Measurements from ENCODE around the gene LOC101059915.
A peak's percentile ranks its signal among the peaks of the same experiment; 100 is the strongest.
"Not testable (repeated sequence)": the region's sequence is repeated elsewhere in the genome, so short reads cannot be mapped to it uniquely, and the experiment has no call there.

Gene LOC101059915

GRCh38 chrX:71629467-71629866, 37.9 kb upstream of the LOC101059915 start:
- H3K4me1 Mint-ChIP-seq: peaks cover 16 to 30% (median 24%) of the 10 kb centered on the region in 3 donors
- no peaks in the 10 kb centered on the region for H3K36me3 Mint-ChIP-seq
- H3K27ac Mint-ChIP-seq: peak overlapping the region; percentile 52 to 89 (median 83)
- peak overlapping the region; percentile 30 to 86 (median 62) for H3K4me3 Mint-ChIP-seq
- no peaks in the 10 kb centered on the region for H3K9me3 Mint-ChIP-seq
- H3K27me3 Mint-ChIP-seq: no peaks in the 10 kb centered on the region

DNA sequence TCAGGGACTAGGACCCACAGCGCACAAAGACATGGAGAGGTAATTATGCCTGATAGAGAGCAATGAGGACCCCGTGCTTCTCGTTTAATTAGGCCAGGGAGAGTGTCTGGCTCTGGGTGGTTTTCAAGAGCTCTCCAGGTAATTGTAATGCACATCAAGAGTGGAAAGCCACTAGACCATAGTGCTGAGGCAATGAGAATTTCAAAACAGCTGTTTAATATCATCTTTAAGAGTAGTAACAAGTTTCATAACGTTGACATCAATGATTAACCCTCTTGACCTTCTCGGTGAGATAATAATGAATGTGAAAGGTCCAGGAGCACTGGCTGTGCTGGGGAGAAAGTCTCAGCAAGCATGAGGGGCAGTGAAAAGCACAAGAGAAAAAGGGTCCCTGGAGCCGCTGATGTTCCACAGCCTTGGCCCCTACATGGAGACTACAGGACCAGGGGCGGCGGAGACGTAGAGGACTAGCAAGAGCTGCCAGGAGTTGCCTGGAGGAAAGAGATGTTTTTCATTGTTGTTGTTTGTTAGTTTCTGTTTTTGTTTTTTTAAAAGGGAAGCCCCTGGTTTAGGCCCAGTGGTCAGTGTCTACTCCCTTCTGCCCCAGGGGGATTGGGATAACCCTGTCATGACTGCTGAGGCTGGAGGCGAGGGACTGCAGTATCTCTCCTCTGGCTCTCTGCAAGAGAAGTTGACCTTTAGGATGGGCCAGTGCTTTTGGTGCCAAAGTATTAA, 34.3 kb upstream of the LOC101059915 start:
- no peaks in the 10 kb centered on the region for H3K36me3 Mint-ChIP-seq
- H3K27ac Mint-ChIP-seq: peak overlapping the region in 1 of 3 donors; percentile 93
- H3K4me1 Mint-ChIP-seq: peaks cover 21 to 35% (median 26%) of the 10 kb centered on the region in 3 donors

GRCh38 chrX:71634366-71634765, 33.0 kb upstream of the LOC101059915 start:
- Mint-ChIP-seq H3K27me3 (no peaks in the 10 kb centered on the region), H3K36me3 (no peaks in the 10 kb centered on the region), H3K9me3 (no peaks in the 10 kb centered on the region), H3K4me3 (no peak overlapping the region), H3K27ac (no peak overlapping the region), H3K4me1 (peaks cover 17 to 29% (median 19%) of the 10 kb centered on the region in 3 donors)

More for the DNA sequence above, 34.3 kb upstream of the LOC101059915 start:
- H3K9me3 Mint-ChIP-seq: no peaks in the 10 kb centered on the region
- no peak overlapping the region for H3K4me3 Mint-ChIP-seq
- H3K27me3 Mint-ChIP-seq: no peaks in the 10 kb centered on the region

GRCh38 chrX:71636438-71637252, 30.7 kb upstream of the LOC101059915 start:
- no peaks in the 10 kb centered on the region for H3K9me3 Mint-ChIP-seq
- H3K27ac Mint-ChIP-seq: peak overlapping the region in 2 of 3 donors; percentile 54 to 88
- H3K4me3 Mint-ChIP-seq: peak overlapping the region in 2 of 4 donors; percentile 1 to 24
- no peaks in the 10 kb centered on the region for H3K27me3 Mint-ChIP-seq
- no peaks in the 10 kb centered on the region for H3K36me3 Mint-ChIP-seq
- H3K4me1 Mint-ChIP-seq: peaks cover 8 to 27% (median 9%) of the 10 kb centered on the region in 3 donors

DNA sequence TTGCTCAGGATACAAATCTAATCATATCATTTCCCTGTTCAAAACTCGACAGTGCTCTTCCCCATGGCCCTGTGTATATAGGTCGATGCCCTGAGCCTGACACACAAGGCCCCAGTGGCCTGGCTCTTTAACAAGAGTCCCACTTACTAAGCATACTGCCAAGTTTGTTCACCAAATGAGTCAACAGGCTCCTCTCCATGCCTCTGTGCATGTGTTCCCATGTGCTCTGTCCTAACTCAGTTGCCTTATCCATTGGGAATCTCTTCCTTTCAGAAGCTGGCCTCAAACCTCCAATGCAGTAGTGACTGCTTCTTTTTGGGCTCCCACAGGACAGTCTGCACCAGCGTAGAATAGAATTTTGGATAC, 30.1 kb upstream of the LOC101059915 start:
- Mint-ChIP-seq H3K4me1 (peaks cover 6 to 23% (median 9%) of the 10 kb centered on the region in 3 donors), H3K9me3 (no peaks in the 10 kb centered on the region), H3K4me3 (peak overlapping the region in 3 of 4 donors; percentile 1 to 73 (median 24)), H3K27ac (peak overlapping the region in 2 of 3 donors; percentile 54 to 88), H3K27me3 (no peaks in the 10 kb centered on the region), H3K36me3 (no peaks in the 10 kb centered on the region)

DNA sequence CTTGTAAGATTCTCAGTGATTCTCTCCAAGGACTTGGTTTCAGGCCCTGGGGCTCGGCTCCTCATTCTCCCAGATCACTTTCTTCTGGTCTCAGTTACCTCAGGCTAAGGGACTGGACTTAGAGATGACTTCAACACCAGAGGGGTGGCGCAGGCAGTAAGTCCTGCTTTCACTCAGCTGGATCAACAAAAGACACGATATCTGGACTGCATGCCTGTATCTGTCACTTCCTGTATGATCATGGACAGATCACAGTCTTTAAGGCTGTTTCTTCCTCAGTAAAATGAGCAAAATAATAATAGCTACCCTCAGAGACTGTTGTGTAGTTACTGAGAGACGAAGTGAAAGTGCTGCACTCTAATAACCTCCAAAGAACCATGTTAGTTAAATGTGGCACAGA, 29.5 kb upstream of the LOC101059915 start:
- peaks cover 8 to 17% (median 9%) of the 10 kb centered on the region in 3 donors for H3K4me1 Mint-ChIP-seq
- H3K36me3 Mint-ChIP-seq: no peaks in the 10 kb centered on the region
- H3K9me3 Mint-ChIP-seq: no peaks in the 10 kb centered on the region
- H3K27me3 Mint-ChIP-seq: no peaks in the 10 kb centered on the region
- H3K4me3 Mint-ChIP-seq: no peak overlapping the region
- no peak overlapping the region for H3K27ac Mint-ChIP-seq

- no peaks in the 10 kb centered on the region for H3K36me3 Mint-ChIP-seq
- no peaks in the 10 kb centered on the region for H3K27me3 Mint-ChIP-seq
- H3K4me1 Mint-ChIP-seq: peaks cover 8 to 17% (median 9%) of the 10 kb centered on the region in 3 donors
- no peak overlapping the region for H3K27ac Mint-ChIP-seq
- no peaks in the 10 kb centered on the region for H3K9me3 Mint-ChIP-seq
- H3K4me3 Mint-ChIP-seq: no peak overlapping the region
Measured at GRCh38 chrX:71638409-71638808, 28.9 kb upstream of the LOC101059915 start.

DNA sequence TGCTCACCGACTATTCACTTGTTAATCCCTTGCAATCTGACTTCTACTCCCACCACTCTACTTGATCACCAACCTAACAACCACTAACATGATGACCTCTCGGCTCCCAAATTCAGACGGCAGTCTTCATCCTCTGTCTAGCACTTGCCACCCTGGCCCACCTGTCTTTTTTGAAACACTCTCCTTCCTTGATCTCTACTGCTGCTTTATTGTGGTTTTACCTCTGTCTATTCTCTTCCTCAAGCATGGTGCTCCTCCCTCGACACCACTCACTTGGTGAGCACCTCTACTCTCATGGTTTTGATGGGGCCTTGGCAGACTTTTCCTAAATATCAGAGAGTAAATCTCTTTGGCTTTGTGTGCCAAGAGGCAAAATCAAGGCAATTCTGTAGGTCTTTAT, 27.3 kb upstream of the LOC101059915 start:
- Mint-ChIP-seq H3K36me3 (no peaks in the 10 kb centered on the region), H3K27ac (no peak overlapping the region), H3K9me3 (no peaks in the 10 kb centered on the region), H3K4me3 (no peak overlapping the region), H3K27me3 (no peaks in the 10 kb centered on the region), H3K4me1 (peaks cover 9 to 23% (median 12%) of the 10 kb centered on the region in 3 donors)

- not testable (repeated sequence) for H3K27me3 Mint-ChIP-seq, H3K27ac Mint-ChIP-seq, H3K4me3 Mint-ChIP-seq, H3K36me3 Mint-ChIP-seq, H3K9me3 Mint-ChIP-seq
- peaks cover 4 to 13% (median 5%) of the 10 kb centered on the region in 3 donors for H3K4me1 Mint-ChIP-seq
Measured at GRCh38 chrX:71644406-71644805, 22.9 kb upstream of the LOC101059915 start.

- H3K36me3 Mint-ChIP-seq: no peaks in the 10 kb centered on the region
- H3K4me3 Mint-ChIP-seq: no peak overlapping the region
- peak overlapping the region in 1 of 3 donors; percentile 84 for H3K27ac Mint-ChIP-seq
- no peaks in the 10 kb centered on the region for H3K27me3 Mint-ChIP-seq
- peaks cover 7 to 8% (median 7%) of the 10 kb centered on the region in 3 donors for H3K4me1 Mint-ChIP-seq
- H3K9me3 Mint-ChIP-seq: no peaks in the 10 kb centered on the region
Measured at GRCh38 chrX:71650333-71650969, 16.9 kb upstream of the LOC101059915 start.

DNA sequence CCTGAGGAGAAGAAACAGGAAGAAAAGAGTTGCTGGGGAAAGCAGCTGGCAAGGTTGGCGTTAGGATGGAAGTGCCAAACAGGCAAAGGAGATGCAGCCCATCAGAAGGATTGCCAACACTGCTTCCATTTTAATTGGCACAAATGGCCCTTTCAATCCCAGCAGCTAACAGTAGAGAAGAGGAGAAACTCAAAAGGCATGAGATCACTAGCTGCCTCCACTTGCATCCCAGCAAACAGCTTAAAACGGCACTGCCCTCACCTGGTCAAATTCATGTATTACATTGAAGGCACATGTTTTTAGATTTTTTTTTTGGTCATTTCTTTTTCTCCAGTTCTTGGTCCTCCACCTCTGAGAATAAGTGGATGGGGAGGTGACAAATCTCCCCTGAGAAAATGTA, 14.9 kb upstream of the LOC101059915 start:
- H3K4me3 Mint-ChIP-seq: no peak overlapping the region
- H3K4me1 Mint-ChIP-seq: peaks cover 7 to 8% (median 7%) of the 10 kb centered on the region in 3 donors
- H3K9me3 Mint-ChIP-seq: no peaks in the 10 kb centered on the region
- no peak overlapping the region for H3K27ac Mint-ChIP-seq
- H3K36me3 Mint-ChIP-seq: no peaks in the 10 kb centered on the region
- H3K27me3 Mint-ChIP-seq: no peaks in the 10 kb centered on the region

DNA sequence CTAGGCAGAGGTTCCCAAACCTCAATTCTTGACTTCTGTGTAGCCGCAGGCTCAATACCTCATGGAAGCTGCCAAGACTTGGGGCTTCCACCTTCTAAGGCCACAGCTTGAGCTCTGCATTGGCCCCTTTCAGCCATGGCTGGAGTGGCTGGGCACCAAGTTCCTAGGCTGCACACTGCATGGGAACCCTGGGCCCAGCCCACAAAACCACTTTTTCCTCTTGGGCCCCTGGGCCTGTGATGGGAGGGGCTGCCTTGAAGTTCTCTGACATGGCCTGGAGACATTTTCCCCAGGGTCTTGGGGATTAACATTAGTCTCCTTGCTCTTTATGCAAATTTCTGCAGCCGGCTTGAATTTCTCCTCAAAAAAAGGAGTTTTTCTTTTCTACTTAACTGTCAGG, 14.0 kb upstream of the LOC101059915 start:
- Mint-ChIP-seq H3K36me3 (no peaks in the 10 kb centered on the region), H3K27me3 (no peaks in the 10 kb centered on the region), H3K4me1 (peaks cover 7 to 8% (median 7%) of the 10 kb centered on the region in 3 donors), H3K9me3 (no peaks in the 10 kb centered on the region), H3K27ac (no peak overlapping the region), H3K4me3 (no peak overlapping the region)

DNA sequence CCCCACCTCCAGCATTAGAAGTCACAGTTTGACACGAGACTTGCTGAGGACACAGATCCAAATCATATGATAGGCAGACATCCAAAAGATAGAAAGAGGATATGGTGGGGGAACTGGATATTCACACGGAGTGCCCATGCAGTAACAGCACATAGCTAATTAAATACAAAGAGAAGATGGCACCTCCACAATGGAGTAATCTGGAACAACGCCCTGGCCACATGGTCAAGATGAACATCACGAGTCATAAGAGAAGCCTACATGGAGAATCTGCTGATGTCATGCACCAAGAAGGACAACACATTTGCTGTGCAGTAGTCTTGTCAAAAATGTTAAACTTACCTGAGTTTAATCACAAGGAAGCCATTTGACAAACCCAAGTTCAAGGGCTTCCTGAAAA, 10.1 kb upstream of the LOC101059915 start:
- peaks cover 5% of the 10 kb centered on the region for H3K27me3 Mint-ChIP-seq
- no peaks in the 10 kb centered on the region for H3K36me3 Mint-ChIP-seq
- no peak overlapping the region for H3K4me3 Mint-ChIP-seq
- H3K9me3 Mint-ChIP-seq: no peaks in the 10 kb centered on the region
- no peaks in the 10 kb centered on the region for H3K4me1 Mint-ChIP-seq
- H3K27ac Mint-ChIP-seq: peak overlapping the region in 1 of 3 donors; percentile 60

GRCh38 chrX:71659342-71659741, 8.0 kb upstream of the LOC101059915 start:
- peaks cover 0 to 4% (median 4%) of the 10 kb centered on the region in 3 donors for H3K4me1 Mint-ChIP-seq
- H3K36me3 Mint-ChIP-seq: no peaks in the 10 kb centered on the region
- no peaks in the 10 kb centered on the region for H3K9me3 Mint-ChIP-seq
- no peak overlapping the region for H3K4me3 Mint-ChIP-seq
- H3K27ac Mint-ChIP-seq: no peak overlapping the region
- peaks cover 5% of the 10 kb centered on the region for H3K27me3 Mint-ChIP-seq

DNA sequence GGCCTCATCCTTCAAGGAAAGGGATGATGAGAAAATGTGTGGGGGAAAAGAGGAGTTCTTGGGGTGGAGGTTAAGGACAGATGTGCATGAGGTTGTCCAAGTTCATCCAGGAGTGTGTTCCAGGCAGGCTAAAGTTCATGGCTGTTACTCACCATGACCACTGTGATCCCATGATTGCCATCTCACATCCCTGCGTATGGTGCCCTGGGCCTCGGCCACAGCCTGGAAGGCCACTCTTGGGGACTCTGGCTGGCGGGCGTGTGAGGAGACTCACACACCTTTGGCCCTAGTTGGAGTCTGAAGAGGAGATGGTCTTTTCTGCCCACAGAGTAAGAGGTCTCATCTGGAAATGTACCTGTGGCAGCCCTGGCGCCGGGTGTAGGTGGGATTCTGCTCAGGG, 7.4 kb upstream of the LOC101059915 start:
- peaks cover 5% of the 10 kb centered on the region for H3K27me3 Mint-ChIP-seq
- H3K9me3 Mint-ChIP-seq: no peaks in the 10 kb centered on the region
- no peaks in the 10 kb centered on the region for H3K36me3 Mint-ChIP-seq
- H3K27ac Mint-ChIP-seq: no peak overlapping the region
- H3K4me3 Mint-ChIP-seq: no peak overlapping the region
- H3K4me1 Mint-ChIP-seq: peaks cover 0 to 4% (median 4%) of the 10 kb centered on the region in 3 donors
